ENCODE results near the gene RAPGEF6.

RAPGEF6 gene

DNA sequence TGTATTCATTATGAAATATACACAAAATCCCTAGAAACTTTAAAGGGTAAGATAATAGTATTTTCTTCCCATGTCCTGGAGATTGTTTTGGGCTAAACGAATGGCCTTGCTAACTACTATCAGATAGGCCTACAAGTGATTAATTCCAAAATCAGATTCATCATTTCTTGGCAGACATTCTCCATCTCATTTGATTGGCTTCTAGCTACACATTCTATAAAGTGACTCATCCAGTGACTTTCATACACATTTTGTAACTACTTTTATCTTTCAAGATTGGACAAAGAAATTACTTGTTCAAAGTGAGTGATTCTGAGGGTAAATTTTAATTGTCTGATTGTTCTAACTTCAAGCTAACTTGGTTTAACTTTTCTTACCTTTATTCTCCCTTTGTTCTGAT, 93.3 kb downstream of the RAPGEF6 start:
- DNase-seq (ENCODE audit: low read depth): no peak

- no peak for DNase-seq (ENCODE audit: low read depth)
Observed at GRCh38 chr5:131541071-131541470, 94.0 kb downstream of the RAPGEF6 start.

DNA sequence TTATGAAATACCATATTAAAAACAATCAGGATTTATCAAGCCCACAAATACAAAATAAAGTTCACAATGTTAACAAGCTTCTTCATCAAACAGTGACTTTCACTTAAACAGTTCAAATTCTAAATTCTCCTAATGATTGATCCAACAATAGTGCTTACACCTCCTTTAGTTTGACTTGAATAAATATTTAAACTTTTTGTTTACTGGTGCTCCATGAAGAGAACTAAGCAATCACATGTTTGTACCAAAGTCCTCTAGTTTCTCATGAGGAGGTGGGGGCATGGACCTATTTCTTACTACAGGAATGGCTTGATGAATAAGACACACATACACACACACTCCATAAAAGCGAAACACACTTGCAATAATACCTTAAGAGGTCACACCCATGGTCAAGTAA, 95.8 kb downstream of the RAPGEF6 start:
- DNase-seq (ENCODE audit: low read depth): no peak

GRCh38 chr5:131538177-131538593, 96.8 kb downstream of the RAPGEF6 start:
- no peak for DNase-seq (ENCODE audit: low read depth)

DNA sequence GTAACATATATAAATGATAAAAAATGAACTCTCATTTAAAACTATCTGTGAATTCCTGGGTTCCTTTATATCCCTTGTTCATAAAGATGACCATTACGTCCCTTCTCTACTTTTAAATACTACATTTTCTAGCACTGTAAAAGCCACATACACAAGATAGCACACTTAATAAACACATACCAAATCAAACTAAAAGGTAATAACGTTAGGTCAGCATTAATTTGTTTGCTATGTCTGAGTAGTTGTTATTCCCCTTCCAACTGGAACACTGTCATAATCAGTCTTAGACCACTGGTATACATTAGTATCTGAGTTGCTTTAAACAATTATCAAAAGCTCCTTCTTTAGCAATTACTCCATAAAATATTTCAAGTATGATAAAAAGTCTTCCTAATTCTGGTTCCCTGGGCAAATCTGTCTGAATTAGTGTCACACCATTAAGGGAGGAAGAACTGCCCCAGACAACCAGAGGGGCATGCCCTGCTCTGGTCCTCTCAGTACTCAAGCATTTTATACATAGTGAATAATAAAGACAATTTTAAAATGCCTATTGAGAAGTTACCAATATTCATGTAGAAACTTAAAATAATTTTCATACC, 98.1 kb downstream of the RAPGEF6 start:
- no peak for DNase-seq (ENCODE audit: low read depth)

DNA sequence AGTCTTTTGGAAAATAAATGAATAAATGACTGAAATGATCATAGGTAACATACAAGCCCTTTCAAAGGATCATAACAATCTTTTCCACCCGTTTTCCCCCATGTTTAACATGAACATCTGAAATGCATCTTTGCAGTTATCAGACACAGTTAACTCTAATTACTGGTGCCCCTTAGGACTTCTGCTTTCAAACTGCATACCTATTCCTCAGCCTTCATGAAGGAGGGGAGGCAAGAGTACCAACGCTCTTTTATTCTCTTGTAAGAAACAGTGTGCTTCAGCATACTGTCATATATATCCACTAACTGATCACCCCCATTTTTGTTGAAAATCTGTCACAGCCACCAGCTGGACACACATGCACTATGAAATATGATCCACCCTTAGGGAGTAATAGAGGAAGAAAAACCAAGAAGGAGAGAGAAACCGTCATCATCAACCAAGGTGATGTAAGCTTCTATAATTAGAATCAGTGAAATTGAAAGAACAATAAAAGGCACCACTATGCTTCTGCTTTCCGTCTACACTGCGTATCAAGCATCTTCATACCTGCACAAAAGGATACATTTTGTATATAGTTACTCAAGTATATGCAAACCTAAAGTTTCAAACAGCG, 98.7 kb downstream of the RAPGEF6 start:
- DNase-seq (ENCODE audit: low read depth): no peak

DNA sequence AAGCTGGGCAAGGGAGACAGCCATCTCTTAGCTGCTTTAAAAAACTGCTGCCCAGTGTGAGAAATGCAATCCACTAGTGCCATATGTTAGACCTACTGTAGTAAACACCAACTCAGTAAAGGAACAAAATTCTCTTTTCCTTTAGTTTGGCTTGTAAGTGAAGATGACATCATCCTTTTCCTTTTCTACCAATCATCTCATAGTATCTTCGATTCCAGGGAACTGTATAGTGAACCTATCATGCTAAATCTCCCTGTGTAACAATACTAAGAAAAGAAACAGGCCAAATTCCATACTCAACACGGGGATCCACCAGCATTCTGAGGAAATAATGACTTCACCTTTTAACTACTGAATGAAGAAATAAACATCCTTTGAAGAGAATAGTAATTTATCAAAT, 100.1 kb downstream of the RAPGEF6 start:
- no peak for DNase-seq (ENCODE audit: low read depth)

DNA sequence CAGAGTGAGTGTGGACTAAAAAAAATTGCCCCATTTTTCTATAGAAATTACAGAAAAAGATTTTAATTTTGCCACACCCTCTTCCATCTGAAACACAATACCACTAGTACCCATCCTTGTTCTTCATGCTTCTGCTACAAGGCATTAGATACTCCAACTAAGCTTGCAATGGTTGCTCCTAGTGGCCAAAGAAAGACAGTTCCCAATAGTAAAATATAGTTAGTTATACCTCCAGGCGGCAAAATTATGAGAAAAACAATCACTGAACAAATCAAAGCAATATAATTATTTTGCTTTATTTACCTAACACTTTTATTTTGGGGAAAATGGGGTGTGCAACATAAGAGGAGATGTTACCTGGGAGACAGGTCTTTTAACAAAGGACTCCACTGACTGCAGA, 101.2 kb downstream of the RAPGEF6 start:
- no peak for DNase-seq (ENCODE audit: low read depth)

- DNase-seq (ENCODE audit: low read depth): no peak
Observed at GRCh38 chr5:131532031-131532640, 102.9 kb downstream of the RAPGEF6 start.

- DNase-seq (ENCODE audit: low read depth): no peak
Observed at GRCh38 chr5:131530706-131531331, 104.2 kb downstream of the RAPGEF6 start.

GRCh38 chr5:131528682-131529081, 106.3 kb downstream of the RAPGEF6 start:
- DNase-seq (ENCODE audit: low read depth): no peak

DNA sequence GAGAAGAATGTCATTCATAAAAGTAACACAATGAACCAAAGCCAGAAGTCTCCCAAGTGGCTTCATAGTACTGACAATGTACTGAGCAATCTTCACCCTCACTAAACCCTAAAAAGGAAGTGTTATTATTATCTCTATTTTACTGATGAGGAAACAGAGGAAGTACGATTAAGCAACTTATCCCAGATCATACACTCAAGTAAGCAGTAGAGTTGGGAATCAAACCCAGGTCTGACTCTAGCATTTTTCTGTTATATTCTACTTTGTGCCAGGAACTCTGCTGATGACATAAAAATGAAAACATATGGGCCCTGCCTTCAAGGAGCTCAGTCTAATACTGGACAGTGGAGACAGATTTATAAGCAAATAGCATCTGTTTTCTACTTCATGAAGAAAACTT, 109.2 kb downstream of the RAPGEF6 start:
- DNase-seq (ENCODE audit: low read depth): no peak

DNA sequence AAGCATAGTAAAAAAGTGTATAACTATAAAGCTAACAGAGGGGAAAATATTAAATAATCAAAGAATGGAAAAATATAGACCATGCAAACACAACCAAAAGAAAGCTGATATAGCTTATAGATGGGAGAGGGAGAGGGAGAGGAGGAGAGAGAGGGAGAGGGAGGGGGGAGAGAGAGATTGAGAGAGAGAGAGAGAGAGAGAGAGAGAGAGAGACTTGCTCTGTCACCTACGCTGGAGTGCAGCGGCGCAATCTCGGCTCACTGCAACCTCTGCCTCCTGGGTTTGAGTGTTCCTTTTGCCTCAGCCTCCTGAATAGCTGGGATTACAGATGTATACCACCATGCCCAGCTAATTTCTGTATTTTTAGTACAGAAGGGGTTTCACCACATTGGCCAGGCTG, 110.6 kb downstream of the RAPGEF6 start:
- DNase-seq (ENCODE audit: low read depth): no peak

GRCh38 chr5:131523500-131524185, 111.4 kb downstream of the RAPGEF6 start:
- no peak for DNase-seq (ENCODE audit: low read depth)

GRCh38 chr5:131521252-131521651, 113.8 kb downstream of the RAPGEF6 start:
- no peak for DNase-seq (ENCODE audit: low read depth)

- no peak for DNase-seq (ENCODE audit: low read depth)
Observed at GRCh38 chr5:131515348-131515747, 119.7 kb downstream of the RAPGEF6 start.

GRCh38 chr5:131514316-131515283, 120.4 kb downstream of the RAPGEF6 start:
- DNase-seq (ENCODE audit: low read depth): no peak

DNA sequence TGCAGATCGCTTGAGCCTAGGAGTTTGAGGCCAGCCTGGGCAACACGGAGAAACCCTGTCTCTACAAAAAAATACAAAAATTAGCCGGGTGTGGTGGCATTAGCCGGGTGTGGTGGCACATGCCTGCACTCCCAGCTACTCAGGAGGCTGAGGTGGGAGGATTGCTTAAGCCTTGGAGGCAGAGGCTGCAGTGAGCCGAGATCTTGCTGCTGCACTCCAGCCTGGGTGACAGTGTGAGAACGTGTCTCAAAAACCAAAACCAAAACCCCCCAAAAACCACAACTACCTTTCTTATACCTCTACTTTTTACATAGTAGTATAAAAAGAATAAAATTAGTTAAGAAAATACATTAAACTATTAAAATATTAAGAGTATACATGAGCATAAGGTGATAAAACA, 121.2 kb downstream of the RAPGEF6 start:
- no peak for DNase-seq (ENCODE audit: low read depth)

- no peak for DNase-seq (ENCODE audit: low read depth)
Observed at GRCh38 chr5:131511934-131512333, 123.1 kb downstream of the RAPGEF6 start.

DNA sequence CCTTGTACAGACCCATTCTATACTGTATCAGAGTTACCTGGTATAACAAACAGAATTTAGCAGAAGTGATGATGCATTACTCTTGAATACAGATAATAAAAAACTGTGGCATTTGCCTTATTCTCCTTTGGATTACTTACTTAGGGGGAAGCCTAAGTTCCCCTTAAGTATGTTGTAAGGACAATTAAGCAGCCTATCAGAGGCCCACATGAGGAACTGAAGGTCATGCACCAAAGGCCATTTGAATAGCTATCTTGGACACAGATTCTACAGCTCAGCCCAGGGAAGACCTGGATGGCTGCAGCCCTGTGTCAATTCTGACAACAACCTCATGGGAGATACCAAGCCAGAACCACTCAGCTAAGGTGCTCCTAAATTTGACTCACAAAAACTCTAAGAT, 125.2 kb downstream of the RAPGEF6 start:
- no peak for DNase-seq (ENCODE audit: low read depth)

DNA sequence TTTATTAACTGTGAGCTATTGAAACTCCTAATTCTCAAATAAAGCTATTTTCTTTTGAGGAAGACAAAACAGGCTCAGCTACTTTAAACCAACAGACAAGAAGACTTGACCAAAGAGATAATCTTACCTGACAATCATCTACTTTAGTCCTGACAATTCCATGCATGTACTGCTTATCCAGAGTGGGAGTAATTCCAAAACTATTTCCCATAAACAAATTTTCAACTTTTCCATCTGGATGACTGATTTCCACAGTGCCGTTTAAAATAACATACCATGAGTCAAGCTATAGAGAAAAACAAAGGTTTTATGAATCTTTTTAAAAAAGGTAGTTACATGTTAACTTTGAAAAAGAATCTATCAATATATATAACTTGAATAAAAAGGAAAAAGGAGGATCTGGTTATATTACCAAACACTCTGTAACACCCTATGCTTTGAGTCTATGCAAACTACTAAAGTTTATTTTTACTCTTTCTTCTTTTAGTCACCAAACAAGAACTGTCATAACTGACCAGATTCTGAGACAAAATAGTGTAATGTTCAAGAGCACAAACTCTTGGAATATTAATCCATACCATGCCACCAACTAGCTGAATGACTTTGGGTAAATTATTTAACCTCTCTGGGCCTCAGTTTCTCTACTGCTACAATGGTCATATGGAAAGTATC, 129.7 kb downstream of the RAPGEF6 start:
- DNase-seq (ENCODE audit: low read depth): no peak

Data from stimulated activated CD8-positive, alpha-beta memory T cell treated with anti-CD3 and anti-CD28 coated beads, Interleukin-12 subunit alpha, Interleukin-12 subunit beta, amount 100 ng/mL, for 4 hours (primary cell).